OCI-LY1 (cell line): Measurements from ENCODE around the gene MTSS2.

Source experiments
- EZH2 ChIP-seq: fragments of 200-600 bp; sonication (generic), shearing (Covaris generic); IDR thresholded peaks from 2 replicates; pipeline ENCODE4 v1.8.0; 2017; ENCODE audit warnings: borderline replicate concordance, mixed run types, mild to moderate bottlenecking, antibody characterized with exemption, low read length, moderate library complexity, mixed read lengths
- TF ChIP-seq, protein P1 (sequence below): fragments of 200-600 bp; sonication (generic), shearing (Covaris generic); IDR thresholded peaks from 2 replicates; pipeline ENCODE4 v1.5.1; 2017; ENCODE audit warnings: mild to moderate bottlenecking, antibody characterized with exemption, low read length, moderate library complexity, mixed read lengths

DNA sequence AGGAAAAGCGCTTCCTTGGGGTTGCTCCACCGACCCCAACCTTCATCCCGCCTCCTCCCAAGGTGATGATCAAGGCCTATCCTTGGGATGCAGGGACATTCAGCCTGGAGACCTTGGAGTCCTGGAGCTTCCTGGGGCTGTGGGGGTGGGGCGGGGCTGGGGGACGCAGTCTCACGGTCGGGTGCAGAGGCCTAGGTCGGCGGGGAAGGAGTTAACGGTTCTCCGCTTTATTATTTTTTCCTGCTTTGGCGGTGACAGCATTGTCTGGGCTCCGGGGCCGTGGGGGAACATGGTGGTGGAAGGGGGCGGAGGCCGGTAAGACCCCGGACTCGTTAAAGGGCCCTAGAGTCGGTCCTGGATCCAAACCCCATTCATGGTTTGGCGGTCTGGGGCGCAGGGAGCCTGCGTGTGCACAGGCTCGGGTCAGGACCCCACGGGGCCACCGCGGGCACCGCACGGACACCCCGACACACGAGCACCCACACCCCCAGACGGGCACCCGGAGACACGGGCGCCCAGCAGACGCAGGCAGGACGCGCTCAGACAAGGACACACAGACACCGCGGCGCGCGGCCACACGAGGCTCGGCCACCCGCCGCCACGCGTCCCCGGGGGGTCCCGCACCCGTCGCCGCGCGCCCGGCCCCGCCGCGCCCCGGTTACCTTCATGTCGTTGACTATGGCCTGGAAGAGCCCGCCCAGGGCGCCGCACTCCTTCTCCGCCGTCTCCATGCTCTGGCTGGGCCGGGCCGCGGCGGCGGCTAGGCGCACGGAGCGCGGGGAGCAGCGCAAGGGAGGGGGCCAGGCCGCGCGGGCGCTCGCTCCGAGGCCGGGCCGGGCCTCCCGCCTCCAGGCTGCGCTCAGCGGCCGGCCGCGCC is 554 bp downstream of the MTSS2 start:
- TF ChIP-seq, protein P1, sequence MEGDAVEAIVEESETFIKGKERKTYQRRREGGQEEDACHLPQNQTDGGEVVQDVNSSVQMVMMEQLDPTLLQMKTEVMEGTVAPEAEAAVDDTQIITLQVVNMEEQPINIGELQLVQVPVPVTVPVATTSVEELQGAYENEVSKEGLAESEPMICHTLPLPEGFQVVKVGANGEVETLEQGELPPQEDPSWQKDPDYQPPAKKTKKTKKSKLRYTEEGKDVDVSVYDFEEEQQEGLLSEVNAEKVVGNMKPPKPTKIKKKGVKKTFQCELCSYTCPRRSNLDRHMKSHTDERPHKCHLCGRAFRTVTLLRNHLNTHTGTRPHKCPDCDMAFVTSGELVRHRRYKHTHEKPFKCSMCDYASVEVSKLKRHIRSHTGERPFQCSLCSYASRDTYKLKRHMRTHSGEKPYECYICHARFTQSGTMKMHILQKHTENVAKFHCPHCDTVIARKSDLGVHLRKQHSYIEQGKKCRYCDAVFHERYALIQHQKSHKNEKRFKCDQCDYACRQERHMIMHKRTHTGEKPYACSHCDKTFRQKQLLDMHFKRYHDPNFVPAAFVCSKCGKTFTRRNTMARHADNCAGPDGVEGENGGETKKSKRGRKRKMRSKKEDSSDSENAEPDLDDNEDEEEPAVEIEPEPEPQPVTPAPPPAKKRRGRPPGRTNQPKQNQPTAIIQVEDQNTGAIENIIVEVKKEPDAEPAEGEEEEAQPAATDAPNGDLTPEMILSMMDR, result no peak
- TF ChIP-seq EZH2, result no peak
